Epithelial cell of esophagus (primary cell): Measurements from ENCODE around the gene NCBP3.
"Not testable (repeated sequence)": the region's sequence is repeated elsewhere in the genome, so short reads cannot be mapped to it uniquely, and the experiment has no call there.

Source experiments
- DNase-seq: peaks from one replicate; pipeline ENCODE4 v3.0.0; 2010; ENCODE audit warnings: low read depth
- H3K4me3 ChIP-seq: 2 replicates; pipeline ENCODE4 v1.5.1; 2011; ENCODE audit warnings: mild to moderate bottlenecking, low read length, control low read depth
- CTCF ChIP-seq: IDR thresholded peaks from 2 replicates; pipeline ENCODE4 v1.5.1; 2011; ENCODE audit warnings: low read depth, mild to moderate bottlenecking, low read length, control low read depth, inconsistent platforms; ENCODE audit not compliant: insufficient read depth; ENCODE audit errors: missing control alignments

NCBP3 gene

GRCh38 chr17:3860939-3861700, 15.1 kb upstream of the NCBP3 start:
- DNase-seq: no peak
- TF ChIP-seq CTCF: no peak
- no peak overlapping the region for H3K4me3 ChIP-seq

- H3K4me3 ChIP-seq: no peak overlapping the region
- no peak for TF ChIP-seq CTCF
- no peak for DNase-seq
Measured at GRCh38 chr17:3859940-3860339, 13.9 kb upstream of the NCBP3 start.

GRCh38 chr17:3857261-3858105, 11.4 kb upstream of the NCBP3 start:
- DNase-seq: no peak
- H3K4me3 ChIP-seq: no peak overlapping the region
- no peak for TF ChIP-seq CTCF

GRCh38 chr17:3854204-3854603, 8.2 kb upstream of the NCBP3 start:
- not testable (repeated sequence) for H3K4me3 ChIP-seq, DNase-seq

- no peak for DNase-seq
- TF ChIP-seq CTCF: no peak
- H3K4me3 ChIP-seq: no peak overlapping the region
Measured at GRCh38 chr17:3852561-3852960, 6.5 kb upstream of the NCBP3 start.

- no peak for DNase-seq
- H3K4me3 ChIP-seq: no peak overlapping the region
- no peak for TF ChIP-seq CTCF
Measured at GRCh38 chr17:3851461-3852100, 5.5 kb upstream of the NCBP3 start.

GRCh38 chr17:3848229-3848835, 2.3 kb upstream of the NCBP3 start:
- no peak overlapping the region for H3K4me3 ChIP-seq
- no peak for TF ChIP-seq CTCF
- no peak for DNase-seq
